SH-SY5Y (cell line): ENCODE results near the gene TFDP1.

ENCODE experiments used
- GATA2 ChIP-seq: IDR thresholded peaks from 2 replicates; pipeline ENCODE4 v1.6.1; 2011; ENCODE audit warnings: mild to moderate bottlenecking, low read depth, low read length
- GATA3 ChIP-seq: IDR thresholded peaks from 2 replicates; pipeline ENCODE4 v1.6.1; 2011; ENCODE audit warnings: low read depth, mild to moderate bottlenecking, low read length, moderate library complexity

DNA sequence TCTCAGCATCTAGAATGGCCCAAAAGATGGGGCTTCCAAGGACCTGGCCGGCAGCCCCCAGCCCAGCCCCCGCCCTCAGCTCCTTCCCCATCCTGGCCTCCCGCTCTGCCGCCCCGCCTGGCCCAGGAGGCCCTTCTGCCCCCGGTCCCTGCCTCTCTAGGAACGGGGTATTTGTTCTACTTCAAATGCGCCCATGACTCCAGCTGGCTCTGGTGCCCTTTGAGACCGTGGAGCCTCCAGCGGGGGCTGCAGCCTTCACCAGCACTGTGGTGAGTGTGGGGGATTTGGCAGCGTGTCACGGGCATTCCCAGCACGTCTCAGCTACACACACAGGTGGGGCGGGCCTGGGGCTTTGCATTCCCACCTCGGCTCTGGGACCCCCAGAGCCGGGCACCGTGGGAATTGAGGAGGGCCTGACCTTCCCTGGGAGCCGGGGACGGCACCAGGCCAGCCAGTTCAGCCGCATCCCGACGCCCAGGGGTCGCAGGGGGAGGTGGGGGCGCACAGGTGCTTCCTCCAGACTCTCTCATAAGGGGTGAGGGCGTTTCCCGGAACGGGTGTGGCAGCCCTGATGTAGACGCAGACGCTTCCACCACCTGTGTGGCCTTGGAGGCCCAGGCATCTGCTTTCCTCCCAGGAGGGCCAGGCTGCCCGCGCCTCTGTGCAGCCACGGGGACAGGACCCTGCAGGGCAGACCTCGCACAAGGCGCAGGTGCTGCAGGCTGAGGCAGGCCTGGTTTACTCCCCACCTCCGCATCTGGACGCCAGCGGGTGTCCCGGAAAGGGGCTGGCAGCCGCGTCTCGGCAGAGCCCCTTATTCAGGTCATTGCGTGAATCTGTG, 72.5 kb downstream of the TFDP1 start:
- TF ChIP-seq GATA2 (no peak), GATA3 (no peak)
